ENCODE measurements around the gene YIPF7. TPM values are rescaled to one million over a fixed set of nuclear protein-coding genes. Genes with fewer than 3 reads are reported as not detected.

YIPF7 gene
- 4.5 TPM for total RNA-seq

DNA sequence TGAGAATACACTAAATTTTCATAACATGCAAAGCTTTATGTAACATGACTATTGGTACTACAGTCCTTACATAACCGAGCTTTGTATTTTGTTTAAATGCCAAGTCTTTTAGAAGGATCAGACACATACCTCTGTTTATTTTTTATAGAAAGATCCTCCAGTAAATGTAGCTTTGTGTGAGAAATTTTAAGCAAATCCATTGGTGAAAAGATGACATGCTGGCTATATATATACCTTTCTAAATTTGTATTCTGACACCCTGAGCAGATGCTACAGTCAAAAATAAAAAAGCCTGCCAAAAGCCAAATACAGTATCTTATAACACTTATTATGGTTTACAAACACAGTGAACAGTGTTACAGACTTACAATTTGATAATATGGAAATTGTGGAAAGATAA is at the start of gene YIPF7:
TSS of gene YIPF7 (minus strand) at position 201 of the 400 bp plus-strand sequence. CDS start 1,525 bp downstream, outside the sequence.
- no peak for FAIRE-seq
- DNase-seq (ENCODE audit: low spot score in 2 of 2) = no peak

DNA sequence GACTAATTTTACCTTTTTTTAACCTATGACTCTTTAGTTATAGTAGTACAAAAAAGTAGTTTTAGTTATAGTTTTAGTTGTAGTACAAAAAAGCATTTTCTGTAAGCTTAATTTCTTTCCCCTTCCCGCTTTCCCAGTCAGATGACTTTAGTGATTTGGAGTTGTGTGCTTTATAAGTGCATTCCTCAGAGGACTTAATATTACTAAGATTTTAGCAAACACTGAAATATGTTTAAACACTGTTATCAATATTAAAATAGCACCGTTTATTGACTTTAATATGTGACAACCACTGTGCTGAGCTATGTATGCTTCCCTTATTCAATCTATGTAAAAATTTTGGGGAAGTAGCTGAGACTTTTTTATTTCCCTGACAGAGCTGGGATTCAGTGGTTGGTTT is 49.6 kb upstream of the YIPF7 start:
- DNase-seq (ENCODE audit: low spot score in 2 of 2) = no peak
- no peak for FAIRE-seq

DNA sequence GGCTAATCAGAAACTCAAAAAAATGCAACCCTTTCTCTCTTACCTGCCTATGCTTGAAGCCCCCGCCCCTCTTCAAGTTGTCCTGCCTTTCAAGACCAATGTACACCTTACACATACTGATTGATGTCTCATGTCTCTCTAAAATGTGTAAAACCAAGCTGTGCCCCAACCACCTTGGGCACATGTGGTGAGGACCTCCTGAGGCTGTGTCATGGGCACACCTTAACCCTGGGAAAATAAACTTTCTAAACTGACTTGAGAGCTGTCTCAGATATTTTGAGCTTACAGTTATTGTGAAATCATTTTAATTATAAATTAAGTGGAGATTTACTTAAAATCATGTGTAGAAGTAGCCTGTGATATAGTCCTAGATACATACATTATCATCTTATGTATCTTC is 49.0 kb upstream of the YIPF7 start:
- FAIRE-seq = no peak

DNA sequence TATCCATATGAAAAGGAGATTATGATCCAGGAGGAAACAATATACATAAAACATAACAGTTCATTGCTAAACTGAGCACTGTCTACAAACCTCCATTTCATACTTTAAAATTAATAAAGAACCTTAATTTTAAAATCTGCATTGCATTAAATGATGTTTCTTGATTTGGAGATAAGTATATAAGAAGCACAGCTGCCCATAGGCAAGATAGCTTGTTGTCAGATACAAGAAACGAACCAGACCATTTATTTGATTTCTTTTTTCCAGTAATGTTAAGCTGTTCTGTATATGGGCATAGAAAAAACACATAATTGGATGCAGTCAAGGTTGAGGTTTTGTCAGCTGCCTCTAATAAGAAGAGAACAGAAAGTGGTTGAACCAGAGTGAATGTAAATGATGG is 33.2 kb upstream of the YIPF7 start:
- FAIRE-seq = no peak
- no peak for DNase-seq (ENCODE audit: low spot score in 2 of 2)

More for the DNA sequence above, 49.0 kb upstream of the YIPF7 start:
- DNase-seq (ENCODE audit: low spot score in 2 of 2) = no peak

DNA sequence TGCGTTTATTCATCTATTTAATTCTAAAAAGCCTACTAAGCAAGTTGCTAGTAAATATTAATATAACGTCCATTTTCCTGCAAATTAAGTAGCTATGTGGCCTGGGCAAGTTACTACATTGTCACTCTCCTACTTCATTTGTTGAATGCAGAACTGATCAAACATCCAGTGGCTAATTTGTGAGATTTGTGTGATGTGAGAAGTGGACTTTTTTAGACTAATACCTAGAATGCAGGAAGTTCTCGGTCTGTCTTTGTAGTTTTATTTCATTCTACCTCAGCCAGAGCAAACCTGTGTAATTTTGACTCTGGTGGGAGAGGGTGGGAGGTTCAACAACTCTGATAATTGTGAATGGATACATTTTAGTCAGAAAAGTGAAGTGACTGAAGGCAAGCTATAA is 27.6 kb upstream of the YIPF7 start:
- FAIRE-seq (no peak), DNase-seq (ENCODE audit: low spot score in 2 of 2) (no peak)

DNA sequence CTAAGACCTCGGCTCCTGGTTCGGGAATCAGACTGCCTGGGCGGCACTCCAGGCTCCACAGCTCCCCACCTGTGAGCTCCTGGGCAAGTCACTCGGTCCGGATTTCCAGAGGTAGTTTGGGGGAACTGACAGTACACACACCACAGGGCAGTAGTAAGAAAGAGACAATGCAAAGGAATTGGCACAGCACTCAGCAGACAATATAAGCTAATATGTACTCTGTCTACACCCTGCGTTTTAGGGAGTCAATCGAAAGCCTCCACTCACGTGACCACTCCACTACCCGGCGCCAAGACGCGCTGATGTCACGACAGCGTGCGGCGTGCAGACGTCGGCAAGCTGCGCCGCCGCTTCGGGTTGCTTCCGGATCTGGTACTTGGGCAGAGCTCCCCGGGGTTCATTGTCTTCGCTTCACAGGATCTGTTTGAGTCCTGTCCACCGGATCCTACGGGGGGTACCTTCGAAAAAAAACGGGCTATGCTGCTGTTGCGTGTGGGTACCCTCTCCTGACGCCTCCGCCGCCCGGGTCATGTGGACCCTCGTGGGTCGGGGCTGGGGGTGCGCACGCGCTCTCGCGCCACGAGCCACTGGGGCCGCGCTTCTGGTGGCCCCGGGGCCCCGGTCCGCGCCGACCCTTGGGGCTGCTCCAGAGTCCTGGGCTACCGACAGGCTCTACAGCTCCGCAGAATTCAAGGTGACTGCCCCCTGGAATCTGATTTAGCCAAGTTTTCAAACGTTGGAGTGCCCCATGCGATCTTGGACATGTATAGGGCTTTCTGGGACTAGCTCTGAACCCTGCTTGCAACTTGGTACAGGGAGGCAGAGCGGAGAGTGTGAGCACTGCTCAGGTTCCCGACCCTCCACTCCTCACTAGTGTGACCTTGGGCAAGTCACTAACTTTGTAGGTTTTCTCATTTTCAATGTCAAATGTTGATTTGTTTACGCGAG is 26.9 kb upstream of the YIPF7 start, which contains the start of gene GUF1:
TSS of gene GUF1 (plus strand) at position 327 of the 948 bp plus-strand sequence. CDS start at position 530, 203 bp downstream.
- DNase-seq (ENCODE audit: low spot score in 2 of 2) (peak; percentile 76 to 83), FAIRE-seq (no peak)

DNA sequence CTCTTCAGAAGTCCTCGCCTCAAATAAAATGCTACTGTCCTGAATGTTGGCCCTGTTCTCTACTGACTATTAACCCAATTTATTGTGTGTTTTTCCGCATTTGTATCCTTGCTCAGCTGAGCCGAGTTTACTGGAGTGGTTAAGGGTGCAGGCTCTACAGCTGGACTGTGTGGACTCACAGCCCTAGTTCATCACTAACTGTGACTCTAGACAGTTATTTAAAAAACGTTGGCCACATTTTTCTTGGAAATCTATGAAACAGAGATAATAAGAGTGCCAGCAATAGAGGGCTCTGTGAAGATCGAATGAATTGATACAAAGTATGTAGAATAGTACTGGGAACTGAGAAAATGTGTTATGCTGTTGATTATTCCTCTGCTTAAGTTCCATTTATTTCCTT is 23.9 kb upstream of the YIPF7 start:
- FAIRE-seq (no peak), DNase-seq (ENCODE audit: low spot score in 2 of 2) (no peak)

DNA sequence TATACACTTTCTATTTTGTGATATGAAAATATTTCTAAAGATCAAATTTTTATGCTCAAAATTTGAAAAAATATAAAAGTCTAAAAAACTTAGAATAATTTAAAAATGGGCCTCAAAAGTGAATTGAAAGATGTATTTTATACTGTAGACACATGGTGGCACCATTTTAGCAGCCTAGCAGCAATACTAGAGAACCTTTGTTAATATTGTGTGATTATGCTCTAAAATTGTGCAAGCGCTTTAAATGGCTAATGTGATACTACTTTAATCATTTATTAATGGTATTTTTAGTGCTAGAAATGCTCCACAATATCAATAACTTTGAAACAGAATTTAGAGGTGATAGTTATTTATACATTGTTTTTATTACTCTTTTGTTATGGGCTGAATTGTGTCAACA is 23.0 kb upstream of the YIPF7 start:
- DNase-seq (ENCODE audit: low spot score in 2 of 2) = no peak
- no peak for FAIRE-seq

DNA sequence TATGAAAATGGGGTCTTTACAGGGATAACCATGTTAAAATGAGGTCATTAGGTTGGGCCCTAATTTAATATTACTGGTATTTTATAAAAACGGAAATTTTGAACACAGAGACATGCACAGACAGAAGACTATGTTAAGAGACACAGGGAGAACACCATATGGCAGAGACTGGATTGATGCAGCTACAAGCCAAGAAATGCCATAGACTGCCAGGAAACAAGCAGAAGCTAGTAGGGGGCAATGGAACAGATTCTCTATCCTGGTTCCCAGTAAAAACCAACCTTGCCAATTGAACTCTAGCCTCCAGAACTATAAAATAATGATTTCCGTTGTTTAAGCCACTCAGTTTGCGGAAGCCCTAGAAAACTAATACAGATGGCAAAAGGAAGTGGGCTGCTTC is 20.2 kb upstream of the YIPF7 start:
- FAIRE-seq (no peak), DNase-seq (ENCODE audit: low spot score in 2 of 2) (no peak)

DNA sequence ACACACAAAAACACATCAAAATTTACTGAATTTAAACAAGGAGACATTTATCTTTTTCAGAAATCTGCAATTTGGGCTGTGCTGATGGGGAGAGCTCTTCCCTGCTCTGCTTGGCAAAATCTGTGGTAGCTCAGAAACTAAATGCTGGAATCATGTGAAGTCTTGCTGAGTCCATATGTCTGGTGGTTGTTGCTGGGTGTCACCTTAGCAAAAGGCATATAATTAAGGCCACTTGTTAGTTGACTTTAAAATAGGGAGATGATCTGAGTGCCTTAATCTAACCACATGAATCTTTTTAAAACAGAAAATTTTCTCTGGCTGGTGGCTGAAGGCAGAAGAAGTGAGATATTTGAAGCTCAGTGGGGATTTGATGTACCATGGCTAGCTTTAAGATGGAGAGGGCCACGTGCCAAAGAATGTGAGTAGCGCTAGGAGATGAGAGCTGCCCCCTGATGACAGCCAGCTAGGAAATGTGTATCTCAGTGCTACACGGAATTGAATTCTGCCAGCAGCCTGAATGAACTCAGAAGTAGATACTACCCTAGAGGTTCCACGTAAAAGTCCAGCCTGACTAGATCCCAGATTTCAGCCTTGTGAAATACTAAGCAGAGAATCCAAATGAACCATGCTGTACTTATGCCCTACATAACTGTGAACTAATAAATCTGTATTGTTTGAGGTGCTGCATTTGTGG is 19.2 kb upstream of the YIPF7 start:
- DNase-seq (ENCODE audit: low spot score in 2 of 2) = no peak

DNA sequence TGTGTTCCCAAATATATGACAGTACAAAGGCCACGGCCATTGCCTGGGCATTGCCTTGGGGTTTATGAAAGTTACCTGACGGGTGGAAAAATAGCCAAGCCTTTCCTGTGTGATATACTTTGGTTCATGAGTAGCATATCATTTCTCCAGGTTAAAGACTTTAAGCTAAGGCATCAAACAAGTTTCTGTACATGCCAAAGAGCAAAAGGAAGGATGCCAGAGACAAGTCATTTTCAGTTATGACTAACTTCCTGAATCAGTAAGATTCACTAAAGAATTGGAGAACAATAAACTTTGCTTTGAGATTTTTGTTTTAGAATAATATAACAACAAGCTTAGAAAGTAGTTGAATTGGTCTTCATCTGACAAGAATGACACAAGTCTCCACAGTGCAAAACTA is 17.1 kb upstream of the YIPF7 start:
- FAIRE-seq = no peak
- no peak for DNase-seq (ENCODE audit: low spot score in 2 of 2)

More for the DNA sequence above, 19.2 kb upstream of the YIPF7 start:
- FAIRE-seq = no peak

DNA sequence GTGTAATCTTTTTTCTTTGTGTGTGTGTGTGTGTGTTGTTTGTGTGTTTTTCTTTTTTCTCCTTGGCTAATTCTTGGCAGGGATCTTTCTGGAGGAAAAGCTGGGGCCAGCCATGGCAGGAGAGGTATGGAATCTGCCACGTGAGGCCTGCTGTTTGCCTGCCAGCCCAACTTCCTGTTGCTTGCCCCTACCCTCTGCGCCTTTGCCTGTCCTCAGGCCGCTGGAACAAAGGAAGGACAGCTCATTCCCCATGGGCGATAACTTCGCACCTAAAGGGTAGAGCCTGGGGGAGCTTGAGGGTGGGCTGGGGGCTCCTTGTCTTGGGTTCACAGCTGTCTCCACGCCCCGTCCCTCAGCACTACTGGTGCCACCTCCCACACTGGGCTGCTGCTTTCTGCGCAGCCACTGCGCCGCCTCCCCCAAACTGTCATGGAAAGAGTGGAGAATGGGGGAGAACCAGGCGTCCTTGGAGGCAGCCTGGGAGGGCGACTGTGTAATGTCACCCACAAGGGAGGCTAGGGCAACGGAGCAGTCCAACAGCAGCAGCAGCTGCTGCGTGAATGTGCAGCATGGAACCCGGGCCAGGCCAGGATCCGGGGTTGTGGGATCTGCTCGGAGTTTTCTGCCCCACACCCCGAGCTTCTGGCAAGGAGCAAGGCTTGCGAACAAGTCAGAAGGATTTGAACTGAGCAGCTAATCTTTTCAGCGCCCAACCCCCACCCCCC is 12.3 kb upstream of the YIPF7 start:
- no peak for DNase-seq (ENCODE audit: low spot score in 2 of 2)
- FAIRE-seq = no peak

DNA sequence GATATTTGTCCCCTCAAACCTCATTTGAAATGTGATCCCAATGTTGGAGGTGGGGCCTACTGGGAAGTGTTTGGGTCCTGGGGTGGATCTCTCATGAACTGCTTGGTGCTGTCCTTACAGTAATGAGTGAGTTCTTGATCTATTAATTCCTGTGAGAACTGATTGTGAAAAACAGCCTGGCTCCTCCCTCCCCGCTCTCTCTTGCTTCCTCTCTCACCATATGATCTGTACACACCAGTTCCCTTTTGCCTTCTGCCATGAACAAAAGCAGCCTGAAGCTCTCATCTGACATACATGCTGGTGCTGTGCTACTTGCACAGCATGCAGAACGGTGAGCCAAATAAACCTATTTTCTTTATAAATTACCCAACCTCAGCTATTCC is 11.2 kb upstream of the YIPF7 start:
- no peak for FAIRE-seq
- no peak for DNase-seq (ENCODE audit: low spot score in 2 of 2)

DNA sequence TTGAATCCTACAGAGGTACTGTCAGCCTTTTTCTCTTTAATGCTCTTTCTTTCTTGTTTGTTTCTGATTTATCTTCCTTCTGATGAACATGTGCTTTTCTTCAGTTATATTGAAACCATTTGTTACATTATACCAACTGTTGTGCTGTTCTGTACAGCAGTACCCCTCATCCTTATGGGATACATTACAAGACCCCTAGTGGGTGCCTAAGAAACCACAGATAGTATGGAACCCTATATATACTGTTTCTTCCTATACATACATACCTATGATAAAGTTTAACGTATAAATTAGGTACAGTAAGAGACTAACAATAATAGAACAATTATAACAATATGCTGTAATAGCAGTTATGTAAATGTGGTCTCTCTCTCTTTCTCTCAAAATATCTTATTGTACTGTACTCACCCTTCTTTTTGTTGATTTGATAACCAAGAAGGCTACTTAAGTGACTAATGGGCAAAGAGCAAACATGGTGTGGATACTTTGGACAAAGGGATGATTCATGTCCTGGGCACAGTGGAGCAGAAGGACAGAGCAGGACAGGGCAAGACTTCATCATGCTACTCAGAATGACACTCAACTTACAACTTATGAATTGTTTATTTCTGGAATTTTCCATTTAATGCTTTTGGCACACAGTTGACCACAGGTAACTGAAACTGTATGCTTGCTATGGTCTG is 10.7 kb upstream of the YIPF7 start:
- FAIRE-seq = no peak

DNA sequence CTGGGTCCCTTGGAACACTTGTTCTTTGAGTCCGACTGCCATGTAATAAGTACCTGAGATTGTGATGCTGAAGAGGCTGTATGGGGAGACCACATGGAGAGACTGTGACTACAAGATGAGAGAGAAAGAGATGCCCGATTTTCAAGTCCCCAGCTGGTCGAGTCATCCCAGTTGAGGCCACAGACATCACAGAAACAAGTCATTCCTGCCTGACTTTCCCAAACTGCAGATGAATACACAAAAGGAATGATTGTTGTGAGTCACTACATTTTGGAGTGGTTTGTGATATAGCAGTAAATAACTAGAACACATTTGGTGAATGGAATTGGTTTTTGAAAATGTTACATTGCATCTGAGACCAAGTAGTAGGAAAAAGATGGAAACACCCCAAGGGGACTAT is 9.0 kb upstream of the YIPF7 start:
- no peak for DNase-seq (ENCODE audit: low spot score in 2 of 2)
- FAIRE-seq = no peak

More for the DNA sequence above, 10.7 kb upstream of the YIPF7 start:
- no peak for DNase-seq (ENCODE audit: low spot score in 2 of 2)

DNA sequence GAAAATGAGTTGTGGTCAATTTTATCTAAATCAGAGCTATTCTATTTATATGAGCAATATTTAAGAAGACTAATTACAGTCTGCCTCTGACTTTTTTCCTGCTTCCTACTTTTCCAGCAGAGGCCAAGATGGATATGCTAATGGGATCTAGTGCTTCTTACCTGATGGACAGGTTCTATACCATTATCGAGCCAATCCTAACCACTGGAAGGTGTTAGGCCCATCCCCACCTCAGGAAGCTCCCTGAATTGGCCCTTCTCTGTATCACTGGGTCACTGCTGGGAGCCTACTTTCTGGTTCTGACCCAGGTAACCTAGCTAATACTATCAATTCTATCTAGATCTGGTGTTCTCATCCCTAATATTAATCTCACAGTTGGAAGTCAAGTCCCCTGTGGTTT is 577 bp upstream of the YIPF7 start:
- DNase-seq (ENCODE audit: low spot score in 2 of 2) = no peak
- FAIRE-seq = no peak

DNA sequence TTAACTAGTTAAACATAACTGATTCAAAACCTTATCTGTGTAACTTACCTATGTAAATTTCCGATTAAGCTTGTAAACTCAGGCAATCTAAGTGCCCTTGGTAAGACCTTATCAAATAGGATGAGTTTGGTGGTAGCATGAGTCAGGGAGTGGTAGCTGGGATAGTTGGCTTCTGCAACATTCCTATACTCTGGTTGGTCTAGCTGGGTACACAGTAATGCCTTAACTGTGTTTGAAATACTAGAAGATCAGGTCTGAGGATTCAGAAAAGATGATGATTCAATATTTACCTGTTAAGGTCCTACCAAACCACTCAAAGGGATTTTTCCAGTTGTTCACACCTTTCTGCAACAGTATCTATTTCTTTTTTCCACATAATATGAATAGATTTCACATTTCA is 5.3 kb downstream of the YIPF7 start:
- no peak for DNase-seq (ENCODE audit: low spot score in 2 of 2)
- no peak for FAIRE-seq

DNA sequence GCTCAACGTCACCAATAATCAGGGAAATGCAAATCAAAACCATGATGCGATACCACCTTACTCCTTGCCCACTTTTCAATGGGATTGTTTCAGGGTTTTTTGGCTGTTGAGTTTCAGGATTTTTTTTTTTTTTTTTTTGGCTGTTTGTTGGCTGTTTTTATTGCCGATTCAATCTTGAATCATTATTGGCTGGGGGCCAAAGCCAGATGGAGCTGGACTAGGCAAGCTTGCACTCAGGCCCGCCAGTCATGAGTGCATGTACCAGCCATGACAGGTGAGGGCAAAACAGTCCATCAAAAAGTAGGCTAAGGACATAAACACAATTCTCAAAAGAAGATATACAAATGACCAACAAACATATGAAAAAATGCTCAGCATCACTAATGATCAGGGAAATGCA is 13.3 kb downstream of the YIPF7 start:
- FAIRE-seq (no peak), DNase-seq (ENCODE audit: low spot score in 2 of 2) (no peak)

DNA sequence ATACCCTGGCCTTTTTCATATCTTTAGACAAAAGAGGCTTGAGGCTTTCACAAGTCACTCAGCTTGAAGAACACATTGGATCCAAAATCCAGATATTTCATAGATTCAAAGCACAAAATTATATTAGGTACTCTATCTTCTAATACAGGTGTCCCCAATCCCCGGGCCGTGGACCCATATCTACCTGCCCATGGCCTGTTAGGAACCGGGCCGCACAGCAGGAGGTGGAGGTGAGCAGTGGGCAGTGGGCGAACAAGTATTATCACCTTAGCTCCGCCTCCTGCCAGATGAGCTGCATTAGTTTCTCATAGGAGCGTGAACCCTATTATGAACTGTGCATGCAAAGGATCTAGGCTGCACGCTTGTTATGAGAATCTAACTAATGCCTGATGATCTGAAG is 18.7 kb downstream of the YIPF7 start:
- DNase-seq (ENCODE audit: low spot score in 2 of 2) = no peak
- FAIRE-seq = no peak

DNA sequence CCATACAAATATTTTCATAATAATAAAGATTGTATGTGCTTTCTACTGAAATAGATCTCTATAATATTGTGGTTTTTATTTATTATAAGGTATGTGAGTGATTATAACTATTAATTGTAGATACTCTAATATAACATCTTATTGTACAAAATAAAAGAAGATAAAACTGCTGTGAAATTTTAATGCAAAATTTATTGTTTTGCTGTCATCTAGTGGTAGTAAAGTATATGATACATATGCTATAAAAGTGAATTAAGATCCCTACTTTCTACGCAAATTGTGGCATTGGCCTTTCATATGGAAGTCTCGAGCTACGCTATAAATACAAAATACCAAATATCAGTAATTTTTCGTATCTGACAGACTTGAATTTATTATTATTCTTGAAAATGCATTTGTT is 19.3 kb downstream of the YIPF7 start:
- FAIRE-seq (peak; percentile 79), DNase-seq (ENCODE audit: low spot score in 2 of 2) (no peak)
